NCI-H748 (cell line): ENCODE data around the gene TAF6L.
A peak's percentile ranks its signal among the peaks of the same experiment; 100 is the strongest.
"Not testable (repeated sequence)": the region's sequence is repeated elsewhere in the genome, so short reads cannot be mapped to it uniquely, and the experiment has no call there.

Source experiments
- DNase-seq: peaks from one replicate; lab custom pipeline; 2025; ENCODE audit not compliant: unreplicated experiment; lab: John Stamatoyannopoulos, UW

The TAF6L gene

GRCh38 chr11:62804310-62805075 is 33.3 kb downstream of the TAF6L start:
- peak; percentile 53 for DNase-seq

DNA sequence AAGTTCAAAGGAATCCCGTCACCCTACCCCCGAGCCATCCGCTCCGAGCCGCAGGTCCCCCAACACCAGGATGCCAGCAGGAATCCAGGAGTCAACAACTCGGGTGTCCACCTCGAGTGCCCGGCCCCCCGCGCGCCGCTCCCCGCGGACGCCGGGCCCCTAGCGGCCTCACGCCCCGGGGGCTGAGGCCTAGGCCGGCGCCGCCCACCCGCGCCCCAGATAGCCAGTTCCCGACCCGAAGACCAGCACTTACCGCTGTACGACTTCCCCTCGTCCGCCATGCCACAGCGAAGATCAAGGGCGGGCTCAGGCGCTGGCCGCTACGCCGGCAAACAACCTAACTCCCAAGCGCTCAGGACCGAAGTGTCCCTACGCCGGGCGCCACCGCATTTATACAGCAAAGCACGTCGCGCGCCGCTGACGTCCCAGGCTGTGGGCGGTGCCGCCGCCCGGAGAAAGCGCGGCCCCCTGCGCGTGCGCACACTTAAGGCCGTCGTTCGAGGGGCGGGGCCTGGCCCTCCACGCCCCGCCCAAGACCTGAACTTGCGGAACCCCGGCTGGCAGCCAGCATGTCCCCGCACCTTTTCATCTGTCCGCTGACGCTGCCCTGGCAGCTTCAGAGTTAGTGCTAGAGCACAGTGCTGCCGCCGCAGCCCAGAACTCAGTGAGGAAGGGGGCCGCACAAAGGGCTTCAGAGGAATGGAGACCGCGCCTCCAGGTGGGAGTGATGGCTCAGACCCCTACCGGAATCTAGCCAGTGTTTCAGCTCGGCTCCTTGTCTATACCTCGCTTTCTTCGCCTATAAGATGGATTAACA is 34.1 kb downstream of the TAF6L start, which contains the start of gene NXF1:
Gene NXF1, minus strand, starts transcription at position 365 of the 817 bp plus-strand sequence. Its CDS starts 84 bp downstream, at position 281.
- DNase-seq = peak; percentile 94

DNA sequence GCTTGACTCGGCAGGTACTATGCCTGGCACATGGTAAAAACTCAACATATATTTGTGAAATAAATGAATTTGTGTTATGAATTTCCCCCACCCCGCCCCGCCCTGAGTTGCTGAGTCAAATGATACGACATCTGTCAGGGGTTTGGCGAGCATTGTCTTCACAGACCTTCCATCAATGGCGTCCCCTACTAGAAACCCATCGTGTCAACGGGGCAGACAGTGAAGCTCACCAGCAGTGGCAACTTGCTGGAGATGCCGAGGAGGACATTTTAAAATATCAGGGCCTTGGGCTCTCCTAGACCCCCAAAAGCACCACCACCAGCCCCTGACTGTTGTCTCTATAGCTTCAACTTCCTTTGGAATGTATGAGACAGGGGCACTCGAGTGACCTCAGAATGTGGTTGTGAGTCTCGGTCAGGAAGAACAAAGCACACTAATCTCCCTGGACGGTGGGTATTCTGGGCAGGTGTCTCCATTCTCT is 34.8 kb downstream of the TAF6L start:
- DNase-seq = peak; percentile 38

- no peak for DNase-seq
These were observed 35.5 kb downstream of the TAF6L start for GRCh38 chr11:62806611-62807121.

GRCh38 chr11:62810748-62811147 is 39.6 kb downstream of the TAF6L start:
- DNase-seq = no peak

DNA sequence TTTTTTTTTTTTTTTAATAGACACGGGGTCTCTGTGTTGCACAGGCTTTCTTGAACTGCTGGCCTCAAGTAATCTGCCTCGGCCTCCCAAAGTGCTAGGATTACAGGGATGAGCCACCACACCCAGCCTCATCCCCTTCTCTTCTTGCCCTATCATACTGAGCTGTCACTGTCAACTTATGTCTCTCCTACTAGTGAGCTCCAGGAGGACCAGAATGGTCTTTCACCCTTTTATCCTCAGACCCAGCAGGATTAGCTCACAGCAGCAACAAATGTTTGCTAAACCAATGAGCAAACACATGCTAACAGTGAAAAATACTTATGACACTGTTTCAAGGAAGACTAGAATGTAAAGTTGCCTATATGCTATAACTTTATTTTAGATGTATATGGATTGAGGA is 40.5 kb downstream of the TAF6L start:
- no peak for DNase-seq

DNA sequence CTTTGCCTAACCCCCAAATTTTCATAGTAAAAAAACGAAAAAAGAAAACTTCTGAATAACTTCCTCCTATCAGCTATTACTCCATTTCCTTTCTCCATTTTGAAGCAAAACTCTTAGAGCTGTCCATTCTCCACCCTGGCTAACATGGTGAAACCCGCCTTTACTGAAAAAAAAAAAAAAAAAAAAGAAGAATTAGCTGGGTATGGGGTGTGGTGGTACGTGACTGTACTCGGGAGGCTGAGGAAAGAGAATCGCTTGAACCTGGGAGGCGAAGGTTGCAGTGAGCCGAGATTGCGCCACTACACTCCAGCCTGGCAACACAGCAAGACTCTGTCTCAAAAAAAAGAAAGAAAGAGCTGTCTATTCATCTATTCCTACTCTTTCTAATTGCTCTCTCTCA is 45.4 kb downstream of the TAF6L start:
- DNase-seq = no peak

DNA sequence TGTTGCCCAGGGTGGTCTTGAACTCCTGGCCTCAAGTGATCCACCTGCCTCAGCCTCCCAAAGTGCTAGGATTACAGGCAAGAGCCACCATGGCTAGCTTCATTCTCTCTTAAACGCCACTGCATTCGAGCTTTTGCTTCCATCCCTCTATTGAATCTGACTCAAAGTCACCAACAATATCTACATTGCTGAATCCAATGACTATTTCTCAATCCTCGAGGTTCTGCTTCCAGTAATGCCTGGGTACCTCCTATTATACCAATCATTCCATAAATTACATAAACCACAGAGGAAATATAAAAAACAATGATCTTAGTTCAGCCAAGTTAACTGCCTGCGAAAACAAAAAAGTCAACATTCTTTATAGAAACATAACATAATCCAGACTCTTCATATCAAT is 45.9 kb downstream of the TAF6L start:
- DNase-seq = no peak

- no peak for DNase-seq
These were observed 52.5 kb downstream of the TAF6L start for GRCh38 chr11:62823677-62824076.

- not testable (repeated sequence) for DNase-seq
These were observed 56.9 kb downstream of the TAF6L start for GRCh38 chr11:62828130-62828529.

- DNase-seq = no peak
These were observed 59.8 kb downstream of the TAF6L start for GRCh38 chr11:62830904-62831519.

DNA sequence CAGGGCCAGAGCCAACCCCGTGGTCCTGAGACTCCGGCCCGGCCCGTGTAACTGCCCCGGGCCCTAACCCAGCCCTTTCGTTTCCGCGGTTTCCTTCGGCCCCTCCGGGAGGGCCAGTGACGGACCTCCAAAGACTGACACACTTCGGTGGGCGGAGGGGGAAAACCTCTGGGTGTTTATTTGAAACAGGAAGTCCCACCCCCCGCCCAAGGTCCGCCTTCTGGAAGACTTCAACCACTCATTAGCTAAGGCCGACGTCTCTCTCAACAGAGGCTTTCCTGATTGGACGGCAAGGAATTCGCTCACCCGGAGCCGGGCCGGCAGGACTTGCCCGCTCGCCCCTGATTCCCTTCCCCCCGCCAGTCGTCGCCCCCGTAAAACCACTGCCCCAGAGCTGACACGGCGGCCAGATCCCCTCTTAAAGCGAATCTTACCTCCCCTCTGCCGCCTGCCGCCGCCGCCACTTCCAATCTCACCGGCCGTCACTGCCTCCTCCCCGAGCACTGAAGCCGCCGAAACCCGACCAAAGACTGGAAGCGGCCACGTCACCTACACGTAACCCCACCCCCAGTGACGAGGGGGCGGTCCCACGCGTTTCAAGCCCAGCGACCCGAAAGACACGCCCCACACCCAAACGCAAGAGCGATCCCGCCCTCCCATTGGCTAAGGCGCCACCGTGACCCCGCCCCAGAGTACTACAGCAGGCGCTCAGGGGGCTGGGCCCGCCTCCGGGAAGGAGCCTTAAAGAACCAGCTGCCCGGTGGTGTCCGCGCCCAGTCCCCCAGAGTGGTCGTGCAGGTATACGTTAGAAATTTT is 60.5 kb downstream of the TAF6L start, which contains the start of gene STX5:
Gene STX5, minus strand, starts transcription at position 532 of the 816 bp plus-strand sequence. CDS start 808 bp downstream, outside the sequence.
- DNase-seq = peak; percentile 97

GRCh38 chr11:62832336-62833234 is 61.4 kb downstream of the TAF6L start, which contains the start of gene TEX54:
Gene TEX54, minus strand, starts transcription at chr11:62832841.
- no peak for DNase-seq

- no peak for DNase-seq
These were observed 64.1 kb downstream of the TAF6L start for GRCh38 chr11:62835336-62835735.
